Adipose tissue (tissue), 3 donors: ENCODE results near the gene TAS2R13. TPM values are rescaled to one million over a fixed set of nuclear protein-coding genes. Genes with fewer than 3 reads are reported as not detected.

ENCODE experiments used
- H3K27ac ChIP-seq: one replicate; pipeline ENCODE4 v1.5.1; 2013; ENCODE audit warnings: low read depth, low read length
- WGBS, 3 donors: extraction: QIAGEN DNeasy Blood & Tissue Kit; methylation state at CpG; one replicate each; pipeline ENCODE4 v1.1.7; 2013; 5-methylcytosine and 5-hydroxymethylcytosine counted together
- polyA plus RNA-seq, 3 donors: library from polyadenylated mRNA; stranded (reverse); fragments of 200-250 nt; gene quantifications; one replicate each; pipeline ENCODE4 v1.2.3, GENCODE V29; 2013
- donor health status: healthy with polysubstance abuse.
- donor health status: Bipolar disorder and iron deficiency.
- donor health status: healthy.

Gene TAS2R13, protein sequence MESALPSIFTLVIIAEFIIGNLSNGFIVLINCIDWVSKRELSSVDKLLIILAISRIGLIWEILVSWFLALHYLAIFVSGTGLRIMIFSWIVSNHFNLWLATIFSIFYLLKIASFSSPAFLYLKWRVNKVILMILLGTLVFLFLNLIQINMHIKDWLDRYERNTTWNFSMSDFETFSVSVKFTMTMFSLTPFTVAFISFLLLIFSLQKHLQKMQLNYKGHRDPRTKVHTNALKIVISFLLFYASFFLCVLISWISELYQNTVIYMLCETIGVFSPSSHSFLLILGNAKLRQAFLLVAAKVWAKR
- not detected for polyA plus RNA-seq

DNA sequence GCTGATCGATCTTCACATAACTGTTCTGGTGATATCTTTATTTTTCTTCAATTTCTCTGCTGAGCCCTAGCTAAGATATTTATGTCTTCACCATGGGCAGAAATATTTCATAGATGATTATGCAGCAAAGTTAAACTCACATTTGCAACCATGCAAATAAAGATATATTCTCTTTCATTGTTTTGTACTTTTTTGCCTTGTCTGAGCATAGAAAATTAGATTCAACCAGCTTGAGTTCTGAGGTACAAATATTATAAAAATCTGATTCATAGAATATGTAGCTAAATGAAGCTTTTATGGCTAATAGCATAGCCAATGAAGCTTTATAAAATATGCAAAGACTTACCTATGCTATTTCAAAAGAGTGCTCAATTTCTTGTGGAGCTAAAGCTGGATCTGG lies at the start of gene TAS2R13:
TAS2R13 (minus strand) TSS at position 101 of the 400 bp plus-strand sequence. CDS start 264 bp downstream, outside the sequence.
- no peak within 1 kb of the TSS for H3K27ac ChIP-seq
- 92 to 100% (median 99%) methylated on average over 1 of the region's 1 CpG for WGBS, 3 donors

DNA sequence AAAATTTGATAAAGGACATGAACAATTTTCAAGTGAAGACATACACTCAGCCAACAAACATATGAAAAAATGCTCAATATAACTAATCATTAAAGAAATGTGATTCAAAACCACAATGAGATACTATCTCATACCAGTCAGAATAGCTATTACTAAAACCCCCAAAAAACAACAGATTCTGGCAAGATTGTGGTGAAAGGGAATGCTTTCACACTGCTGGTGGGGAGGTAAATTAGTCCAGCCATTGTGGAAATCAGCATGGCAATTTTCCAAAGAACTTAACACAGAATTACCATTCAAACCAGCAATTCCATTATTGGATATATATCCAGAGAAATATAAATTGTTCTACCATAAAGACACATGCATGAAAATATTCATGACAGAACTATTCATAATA lies 48.4 kb upstream of the TAS2R13 start:
- H3K27ac ChIP-seq, result no peak overlapping the region

DNA sequence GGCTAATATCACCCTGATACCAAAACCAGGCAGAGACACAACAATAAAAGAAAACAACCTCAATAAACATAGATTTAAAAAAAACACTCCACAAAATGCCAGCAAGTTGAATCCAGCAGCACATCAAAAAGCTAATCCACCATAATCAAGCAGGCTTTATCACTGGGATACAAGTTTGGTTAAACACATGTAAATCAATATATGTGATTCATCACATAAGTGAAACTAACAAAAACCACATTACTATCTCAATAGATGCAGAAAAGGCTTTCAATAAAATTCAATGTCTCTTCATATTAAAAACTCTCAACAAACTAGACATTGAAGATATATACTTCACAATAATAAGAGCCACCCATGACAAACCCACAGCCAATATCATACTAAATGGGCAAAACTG lies 46.7 kb upstream of the TAS2R13 start:
- no peak overlapping the region for H3K27ac ChIP-seq

DNA sequence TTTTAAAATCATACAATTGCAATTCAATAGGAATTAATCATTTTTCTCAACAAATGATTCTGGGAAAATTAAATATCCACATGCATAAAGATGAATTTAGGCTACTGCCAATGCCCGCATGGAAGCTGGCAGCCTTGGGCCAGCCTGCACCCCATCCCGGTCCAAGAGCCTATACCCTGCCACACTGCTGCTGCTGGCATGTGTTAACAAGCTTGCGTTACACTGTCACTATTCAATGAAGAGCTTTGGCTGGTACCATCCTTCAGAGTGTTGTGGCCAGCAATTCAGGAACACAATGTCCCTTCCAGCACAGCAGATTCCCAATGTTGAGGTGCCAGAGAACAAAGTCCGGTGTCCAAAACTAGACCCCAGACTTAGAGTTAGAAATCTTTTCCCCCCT lies 43.3 kb upstream of the TAS2R13 start:
- WGBS, 3 donors, result 95 to 99% (median 99%) methylated on average over 4 of the region's 4 CpGs

DNA sequence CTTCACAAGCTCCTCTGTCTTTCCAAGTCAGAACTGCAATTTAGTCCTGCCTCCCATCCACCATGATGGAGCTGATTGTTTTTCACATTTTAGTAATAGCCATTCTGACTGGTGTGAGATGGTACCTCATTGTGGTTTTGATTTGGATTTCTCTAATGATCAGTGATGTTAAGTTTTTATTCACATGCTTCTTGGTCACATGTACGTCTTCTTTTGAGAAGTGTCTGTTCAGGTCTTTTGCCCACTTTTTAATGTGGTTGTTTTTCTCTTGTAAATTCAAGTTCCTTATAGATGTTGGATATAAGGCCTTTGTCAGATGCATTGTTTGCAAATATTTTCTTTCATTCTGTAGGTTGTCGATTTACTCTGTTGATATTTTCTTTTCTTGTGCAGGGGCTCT lies 33.8 kb upstream of the TAS2R13 start:
- H3K27ac ChIP-seq, result no peak overlapping the region
- WGBS, 3 donors, result 95 to 98% (median 96%) methylated on average over 2 of the region's 2 CpGs

More for the DNA sequence above, 43.3 kb upstream of the TAS2R13 start:
- no peak overlapping the region for H3K27ac ChIP-seq

DNA sequence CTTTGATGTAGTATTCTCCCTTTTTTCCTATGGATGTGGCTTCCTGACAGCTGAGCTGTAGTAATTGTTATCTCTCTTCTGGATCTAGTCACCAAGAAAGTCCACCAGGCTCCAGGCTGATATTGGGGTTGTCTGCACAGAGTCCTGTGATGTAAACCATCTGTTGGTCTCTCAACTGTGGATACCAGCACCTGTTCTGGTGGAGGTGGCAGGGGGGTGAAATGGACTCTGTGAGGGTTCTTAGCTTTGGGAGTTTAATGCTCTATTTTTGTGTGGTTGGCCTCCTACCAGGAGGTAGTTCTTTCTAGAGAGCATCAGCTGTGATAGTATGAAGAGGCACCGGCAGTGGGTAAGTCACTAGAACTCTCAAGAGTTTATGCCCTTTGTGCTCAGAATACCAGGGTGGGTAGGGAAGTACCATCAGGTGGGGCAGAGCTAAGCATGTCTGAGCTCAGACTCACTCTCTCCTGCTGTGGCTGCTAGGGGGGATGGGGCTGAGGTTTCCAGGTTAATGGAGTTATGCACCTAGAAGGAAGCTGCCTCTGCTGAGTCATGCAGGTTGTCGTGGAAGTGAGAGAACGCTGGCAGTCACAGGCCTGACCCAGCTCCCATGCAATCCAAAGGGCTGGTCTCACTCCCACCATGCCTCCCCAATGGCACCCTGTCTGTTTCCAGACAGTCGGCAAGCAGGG lies 32.7 kb upstream of the TAS2R13 start:
- no peak overlapping the region for H3K27ac ChIP-seq
- 71 to 75% (median 72%) methylated on average over 4 of the region's 4 CpGs for WGBS, 3 donors

DNA sequence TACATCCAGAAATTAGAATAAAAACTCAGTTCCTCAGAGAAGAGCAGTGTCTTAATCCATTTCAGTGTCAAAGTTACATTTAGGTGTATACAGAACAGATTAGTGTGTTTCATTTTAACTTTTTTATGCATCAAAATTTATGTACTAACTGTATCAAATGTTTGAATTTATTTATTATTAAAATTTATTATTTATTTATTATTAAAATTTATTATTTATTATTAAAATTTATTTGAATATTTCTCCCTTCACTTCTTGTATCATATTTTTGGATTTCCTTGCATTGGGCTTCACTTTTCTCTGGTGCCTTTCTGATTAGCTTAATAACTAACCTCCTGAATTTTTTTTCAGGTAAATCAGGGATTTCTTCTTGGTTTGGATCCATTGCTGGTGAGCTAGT lies 32.0 kb upstream of the TAS2R13 start:
- no peak overlapping the region for H3K27ac ChIP-seq

DNA sequence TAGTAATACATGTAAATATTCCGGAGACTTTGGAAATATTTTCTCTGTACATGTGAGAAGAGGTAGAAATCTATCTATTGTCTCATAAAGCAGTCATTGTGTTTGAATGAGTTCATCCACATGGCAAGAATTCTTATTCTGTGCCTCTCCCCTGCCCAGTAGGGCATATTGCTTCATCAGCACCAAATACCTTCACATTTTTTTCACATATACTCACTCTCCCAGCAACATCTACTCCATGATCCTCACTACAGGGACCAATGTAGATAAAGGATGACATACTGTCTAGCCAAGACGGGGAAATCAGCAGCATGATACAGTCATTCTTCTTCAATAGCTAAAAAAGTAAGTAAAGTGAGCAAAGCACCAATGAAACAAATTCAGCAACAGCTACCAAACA lies 31.0 kb upstream of the TAS2R13 start:
- 90 to 95% (median 92%) methylated on average over 2 of the region's 2 CpGs for WGBS, 3 donors
- no peak overlapping the region for H3K27ac ChIP-seq

DNA sequence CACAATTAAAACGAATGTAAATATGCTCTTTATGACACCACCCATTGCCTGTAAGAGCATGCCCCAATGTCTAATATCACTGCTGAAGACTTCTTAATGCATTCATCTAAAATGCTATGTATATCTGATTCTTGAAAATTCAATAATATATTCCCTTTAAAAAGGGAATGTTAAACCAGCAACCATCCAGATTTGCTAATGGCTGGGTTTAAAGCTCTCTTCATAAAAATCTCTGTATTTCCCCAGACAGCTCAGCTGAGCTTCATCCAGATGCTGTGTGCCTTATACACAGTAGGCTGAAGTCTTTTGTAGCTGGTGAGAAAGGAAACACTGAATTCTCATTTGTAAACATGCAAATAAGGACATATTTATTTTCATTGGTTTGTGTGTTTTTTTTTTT lies 29.8 kb upstream of the TAS2R13 start, which contains the start of gene TAS2R14:
TAS2R14 (minus strand) TSS at position 101 of the 400 bp plus-strand sequence; CDS start at position 45, 56 bp downstream.
- no peak within 1 kb of the TSS for H3K27ac ChIP-seq
- 82 to 89% (median 88%) methylated on average over 1 of the region's 1 CpG for WGBS, 3 donors

DNA sequence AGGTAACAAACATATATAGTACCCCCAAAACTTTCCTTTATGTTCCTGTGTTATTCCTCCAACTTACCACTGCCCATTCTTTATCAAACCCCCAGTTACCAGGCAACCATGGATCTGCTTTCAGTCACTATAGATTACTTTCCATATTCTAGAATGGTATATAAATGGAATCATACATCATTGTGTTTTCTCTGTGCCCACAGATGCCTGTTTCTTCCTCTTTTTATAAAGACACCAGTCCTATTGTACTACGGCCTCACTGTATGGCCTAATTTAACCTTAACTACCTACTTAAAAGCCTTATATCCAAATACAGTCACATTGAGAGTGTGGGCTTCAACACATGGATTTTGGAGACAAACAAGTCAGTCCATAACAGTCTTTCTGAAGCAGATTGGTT lies 27.1 kb upstream of the TAS2R13 start:
- H3K27ac ChIP-seq, result no peak overlapping the region
- 83 to 96% (median 85%) methylated on average over 1 of the region's 1 CpG for WGBS, 3 donors

DNA sequence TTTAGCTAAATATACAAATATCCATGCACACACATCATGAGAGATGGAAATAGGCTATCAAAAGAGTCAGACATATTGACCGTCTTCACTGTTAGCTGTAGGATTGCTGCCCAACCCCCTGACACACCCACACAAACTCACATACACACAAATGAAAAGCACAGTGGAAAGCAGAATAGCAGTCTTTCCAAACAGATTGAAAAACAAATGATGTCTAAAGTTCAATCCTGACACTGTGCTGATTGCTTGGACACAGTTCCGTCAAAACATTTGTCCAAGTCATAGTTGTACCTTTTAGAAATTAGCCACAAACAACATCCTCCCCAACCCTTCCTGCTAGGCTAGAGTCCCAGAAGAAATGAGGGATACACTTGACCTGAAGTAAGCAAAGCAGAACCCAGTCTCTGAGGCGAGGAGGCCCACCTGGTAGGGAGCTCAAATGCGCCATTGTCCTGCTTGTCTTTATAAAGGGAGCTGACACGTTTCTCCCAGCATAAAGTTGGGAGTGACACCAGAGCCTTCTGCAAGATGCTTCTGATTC lies 19.5 kb upstream of the TAS2R13 start, which contains the start of gene PRH2:
PRH2 (plus strand) TSS at position 491 of the 541 bp plus-strand sequence; CDS start at position 529, 38 bp downstream.
- no peak within 1 kb of the TSS for H3K27ac ChIP-seq
- WGBS, 3 donors, result 94 to 98% (median 98%) methylated on average over 5 of the region's 5 CpGs

DNA sequence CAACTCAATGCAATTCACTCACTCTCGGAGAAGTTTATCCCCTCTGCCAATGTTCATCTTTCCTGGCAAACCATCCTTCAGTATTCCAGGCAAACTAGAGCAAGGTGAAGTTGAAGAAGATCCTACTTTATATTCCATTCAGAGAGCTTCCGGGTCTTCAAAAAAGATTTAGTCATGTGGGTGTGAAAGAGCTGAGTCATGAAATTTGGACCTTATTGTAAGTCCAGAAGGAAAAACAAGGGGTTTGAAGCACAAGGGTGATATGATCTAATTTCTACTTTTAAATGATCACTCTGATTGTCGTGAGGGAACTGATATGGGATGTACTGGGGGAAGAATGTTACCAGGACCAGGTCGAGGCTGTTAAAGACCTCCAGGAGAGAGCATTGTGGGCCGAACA lies 16.9 kb upstream of the TAS2R13 start:
- WGBS, 3 donors, result 82 to 96% (median 85%) methylated on average over 5 of the region's 5 CpGs
- no peak overlapping the region for H3K27ac ChIP-seq

DNA sequence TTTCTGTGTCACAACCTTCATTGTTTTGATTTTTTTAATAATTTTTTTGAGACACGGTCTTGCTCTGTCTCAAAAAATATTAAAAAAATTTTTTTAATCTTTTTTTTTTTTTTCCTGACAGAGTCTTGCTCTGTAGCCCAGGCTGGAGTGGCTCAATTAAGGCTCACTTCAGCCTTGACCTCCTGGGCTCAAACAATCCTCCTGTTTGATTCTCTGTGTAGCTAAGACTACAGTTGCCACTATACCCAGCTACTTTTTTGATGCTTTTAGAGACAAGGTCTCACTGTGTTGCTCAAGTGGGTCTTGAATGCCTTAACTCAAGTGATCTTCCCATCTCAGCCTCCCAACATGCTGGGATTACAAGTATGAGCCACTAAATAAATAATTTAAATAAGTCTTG lies 10.4 kb upstream of the TAS2R13 start:
- H3K27ac ChIP-seq, result no peak overlapping the region
- WGBS, 3 donors, result 92 to 97% (median 94%) methylated on average over 1 of the region's 1 CpG

DNA sequence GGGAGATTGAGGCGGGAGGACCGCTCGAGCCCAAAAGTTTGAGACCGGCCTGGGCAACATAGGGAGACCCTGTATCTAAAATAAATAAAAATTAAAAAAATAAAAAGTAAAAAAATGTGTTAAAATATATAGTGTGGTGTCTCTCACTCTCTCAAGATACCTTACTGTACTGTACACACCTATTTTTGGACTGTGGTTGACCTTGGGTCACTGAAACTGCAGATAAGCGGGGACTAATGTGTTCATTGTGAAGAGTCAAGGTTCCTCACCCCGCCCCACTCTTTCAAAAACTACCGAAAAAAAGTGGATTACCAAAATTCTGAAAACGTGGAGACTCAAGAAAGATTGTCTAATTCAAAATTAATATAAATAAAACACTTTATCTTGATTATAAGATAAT lies 1.0 kb upstream of the TAS2R13 start:
- 75 to 89% (median 82%) methylated on average over 8 of the region's 8 CpGs for WGBS, 3 donors
- no peak overlapping the region for H3K27ac ChIP-seq

DNA sequence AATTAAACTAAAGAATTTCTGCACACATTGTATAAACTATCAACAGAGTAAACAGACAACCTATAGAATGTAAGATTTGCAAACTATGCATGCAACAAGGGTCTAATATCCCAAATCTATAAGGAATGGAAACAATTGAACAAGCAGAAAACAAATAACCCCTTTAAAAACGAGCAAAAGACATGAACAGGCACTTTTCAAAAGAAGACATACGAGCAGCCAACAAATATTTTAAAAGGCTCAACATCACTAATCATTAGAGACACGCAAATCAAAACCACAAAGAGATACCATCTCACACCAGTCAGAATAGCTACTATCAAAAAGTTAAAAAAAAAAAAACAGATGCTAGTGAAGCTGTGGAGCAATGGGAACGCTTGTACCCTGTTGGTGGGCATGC lies 4.7 kb downstream of the TAS2R13 start:
- H3K27ac ChIP-seq, result no peak overlapping the region
- WGBS, 3 donors, result 93 to 95% (median 94%) methylated on average over 4 of the region's 4 CpGs

DNA sequence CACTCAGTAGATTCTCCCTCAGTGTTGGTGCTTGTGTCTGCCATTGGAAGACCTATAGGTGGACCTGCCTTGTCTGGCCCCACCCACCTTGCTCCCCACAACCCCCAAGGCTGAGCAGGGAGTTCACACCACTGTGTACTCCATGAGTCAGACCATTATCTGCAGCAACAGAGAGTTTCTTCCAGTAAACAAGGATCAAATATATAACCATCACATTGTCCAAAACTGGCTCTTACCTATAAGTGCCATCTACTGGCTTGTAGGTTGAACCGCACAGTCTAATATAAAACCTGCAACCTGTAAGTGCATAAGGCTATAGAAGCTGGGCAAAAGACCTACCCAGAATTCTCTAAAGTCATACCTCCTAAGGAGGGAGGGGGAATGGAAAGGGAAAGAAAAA lies 7.9 kb downstream of the TAS2R13 start:
- whole genome bisulfite sequencing, 3 donors, result 93 to 97% (median 95%) methylated on average over 1 of the region's 1 CpG
- H3K27ac ChIP-seq, result no peak overlapping the region

DNA sequence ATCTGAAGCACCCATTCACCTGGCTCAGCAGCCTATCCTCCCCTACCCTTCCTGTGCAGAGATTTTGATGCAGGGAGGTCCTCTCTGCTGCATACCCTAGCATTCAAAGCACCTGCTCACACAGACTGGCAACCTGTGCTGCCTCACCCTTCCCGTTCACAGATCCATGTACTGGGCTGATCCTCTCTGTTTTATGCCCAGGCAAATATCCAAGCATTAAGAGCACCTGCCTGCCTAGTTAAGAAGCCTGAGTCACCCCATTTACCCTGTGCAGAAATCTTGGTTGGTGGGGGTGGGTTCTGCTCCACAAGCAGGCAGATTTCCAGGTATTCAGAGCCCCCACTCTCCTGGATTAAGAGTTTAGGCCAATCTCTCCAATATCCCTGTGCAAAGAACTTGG lies 8.4 kb downstream of the TAS2R13 start:
- WGBS, 3 donors, result 96 to 100% (median 100%) methylated on average over 1 of the region's 1 CpG
- no peak overlapping the region for H3K27ac ChIP-seq

DNA sequence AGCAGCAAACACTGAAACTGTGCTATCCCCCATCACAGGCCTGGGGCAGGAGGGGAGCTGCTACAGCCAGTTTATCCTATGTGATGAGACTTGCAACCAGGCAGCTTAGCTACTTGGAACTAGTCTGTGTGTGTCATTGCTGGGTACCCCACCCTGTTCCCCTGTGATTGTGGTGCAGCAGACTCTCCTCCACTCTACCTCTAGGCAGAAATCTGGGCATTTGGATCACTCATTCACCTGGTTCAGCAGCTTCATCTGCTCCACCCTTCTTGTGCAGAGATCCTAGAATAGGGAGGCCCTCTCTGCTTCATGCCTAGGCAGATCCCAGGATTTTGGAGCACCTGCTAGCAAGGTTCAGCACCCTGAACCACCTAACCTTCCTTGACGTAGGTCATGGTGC lies 8.8 kb downstream of the TAS2R13 start:
- H3K27ac ChIP-seq, result no peak overlapping the region
- WGBS, 3 donors, result 90 to 100% (median 95%) methylated on average over 1 of the region's 1 CpG

DNA sequence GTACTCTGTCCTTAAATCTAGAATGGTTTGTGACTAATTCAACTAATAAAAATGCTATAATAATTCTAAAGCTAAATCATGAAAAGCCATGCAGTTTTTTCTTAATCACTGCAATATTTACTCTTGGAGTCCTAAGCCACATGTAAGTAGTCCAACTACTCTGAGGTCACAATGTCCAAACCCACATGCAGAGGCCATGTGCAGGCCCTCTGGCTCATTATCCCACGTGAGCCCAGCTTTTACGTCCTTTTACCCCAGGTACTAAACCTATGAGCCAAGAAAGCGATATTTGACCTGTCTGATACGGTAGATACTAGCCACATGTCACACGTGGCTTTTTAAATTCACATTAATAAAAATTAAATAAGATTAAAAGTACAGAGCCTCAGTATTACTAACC lies 12.5 kb downstream of the TAS2R13 start:
- 96 to 97% (median 96%) methylated on average over 5 of the region's 5 CpGs for WGBS, 3 donors
- no peak overlapping the region for H3K27ac ChIP-seq

DNA sequence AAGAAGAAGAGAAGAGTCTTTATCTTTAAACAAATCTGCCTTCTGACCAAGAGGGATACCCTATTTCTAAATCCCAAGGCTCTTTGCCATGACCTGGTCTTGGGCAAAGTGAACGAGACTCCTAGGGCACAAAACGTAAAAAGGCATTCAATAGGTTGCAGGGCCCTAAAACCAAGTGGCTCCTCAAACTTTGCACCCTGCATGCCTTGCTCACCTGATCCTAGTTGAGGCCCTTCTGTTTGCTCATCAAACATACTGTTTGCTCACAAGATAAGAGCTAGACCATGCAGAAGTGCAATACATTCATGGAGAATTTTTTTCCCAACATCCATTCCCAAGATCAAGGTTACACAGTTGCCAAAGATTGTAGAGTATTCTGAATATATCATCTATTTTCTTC lies 17.4 kb downstream of the TAS2R13 start:
- no peak overlapping the region for H3K27ac ChIP-seq
- WGBS, 3 donors, result 40 to 96% (median 95%) methylated on average over 2 of the region's 2 CpGs
